ENCODE data around the gene IER5L. TPM values are rescaled to one million over a fixed set of nuclear protein-coding genes. Genes with fewer than 3 reads are reported as not detected.

The IER5L gene
- total RNA-seq, 4 donors from 2014 or later: 4.7 to 10.6 (median 7.7) TPM

- TF ChIP-seq CTCF (IDR thresholded peaks at IDR 0.05; ENCODE audit: low read depth): no peak
Observed at GRCh38 chr9:129197978-129198318, 19.9 kb upstream of the IER5L start.

- no peak for TF ChIP-seq CTCF (IDR thresholded peaks at IDR 0.05; ENCODE audit: low read depth)
Observed at GRCh38 chr9:129195606-129196005, 17.5 kb upstream of the IER5L start.

- TF ChIP-seq CTCF (IDR thresholded peaks at IDR 0.05; ENCODE audit: low read depth): no peak
Observed at GRCh38 chr9:129194221-129194620, 16.2 kb upstream of the IER5L start.

- no peak for TF ChIP-seq CTCF (IDR thresholded peaks at IDR 0.05; ENCODE audit: low read depth)
Observed at GRCh38 chr9:129193655-129194054, 15.6 kb upstream of the IER5L start.

- TF ChIP-seq CTCF (IDR thresholded peaks at IDR 0.05; ENCODE audit: low read depth): no peak
Observed at GRCh38 chr9:129191234-129191633, 13.2 kb upstream of the IER5L start.

GRCh38 chr9:129187042-129187441 lies 9.0 kb upstream of the IER5L start:
- no peak for TF ChIP-seq CTCF (IDR thresholded peaks at IDR 0.05; ENCODE audit: low read depth)

- no peak for TF ChIP-seq CTCF (IDR thresholded peaks at IDR 0.05; ENCODE audit: low read depth)
Observed at GRCh38 chr9:129185991-129186390, 7.9 kb upstream of the IER5L start.

GRCh38 chr9:129185402-129185801 lies 7.3 kb upstream of the IER5L start:
- no peak for TF ChIP-seq CTCF (IDR thresholded peaks at IDR 0.05; ENCODE audit: low read depth)

Data from subcutaneous adipose tissue (tissue), 4 donors.